SK-N-MC (cell line): Measurements from ENCODE around the gene PCSK4.
A peak's percentile ranks its signal among the peaks of the same experiment; 100 is the strongest.

Source experiments
- DNase-seq: peaks from one replicate; pipeline ENCODE4 v3.0.0-alpha.2; 2011; ENCODE audit warnings: low read depth, low spot score
- H3K27ac ChIP-seq: fragments of 200-600 bp; sonication (generic); 2 replicates; pipeline ENCODE4 v1.5.1; 2016; ENCODE audit warnings: mixed run types
- H3K36me3 ChIP-seq: fragments of 200-600 bp; sonication (generic); 2 replicates; pipeline ENCODE4 v1.6.1; 2017; ENCODE audit warnings: antibody characterized with exemption, low read length, mixed read lengths; ENCODE audit not compliant: insufficient read depth
- H3K4me3 ChIP-seq: fragments of 200-600 bp; sonication (generic); 2 replicates; pipeline ENCODE4 v1.5.1; 2016
- H3K9ac ChIP-seq: fragments of 200-600 bp; sonication (generic); 2 replicates; pipeline ENCODE4 v1.8.0; 2017; ENCODE audit warnings: mixed run types, mixed read lengths; ENCODE audit not compliant: insufficient read length
- H3K9me3 ChIP-seq: fragments of 200-600 bp; sonication (generic); 2 replicates; pipeline ENCODE4 v1.6.1; 2017; ENCODE audit warnings: low read depth, mild to moderate bottlenecking, antibody characterized with exemption, low read length, moderate library complexity, mixed read lengths
- EZH2 ChIP-seq: fragments of 200-600 bp; sonication (generic); IDR thresholded peaks from one replicate; pipeline ENCODE4 v1.6.1; 2017; ENCODE audit warnings: antibody characterized with exemption
- FOXP2 ChIP-seq: optimal IDR thresholded peaks from 2 replicates; pipeline ENCODE3; 2011; ENCODE audit warnings: mild to moderate bottlenecking, moderate library complexity; ENCODE audit not compliant: insufficient read depth; ENCODE audit errors: extremely low read length, control extremely low read depth
- POLR2AphosphoS5 ChIP-seq: IDR thresholded peaks from 2 replicates; pipeline ENCODE4 v1.6.1; 2012; ENCODE audit warnings: mild to moderate bottlenecking, low read depth, low read length, borderline replicate concordance

PCSK4 gene

DNA sequence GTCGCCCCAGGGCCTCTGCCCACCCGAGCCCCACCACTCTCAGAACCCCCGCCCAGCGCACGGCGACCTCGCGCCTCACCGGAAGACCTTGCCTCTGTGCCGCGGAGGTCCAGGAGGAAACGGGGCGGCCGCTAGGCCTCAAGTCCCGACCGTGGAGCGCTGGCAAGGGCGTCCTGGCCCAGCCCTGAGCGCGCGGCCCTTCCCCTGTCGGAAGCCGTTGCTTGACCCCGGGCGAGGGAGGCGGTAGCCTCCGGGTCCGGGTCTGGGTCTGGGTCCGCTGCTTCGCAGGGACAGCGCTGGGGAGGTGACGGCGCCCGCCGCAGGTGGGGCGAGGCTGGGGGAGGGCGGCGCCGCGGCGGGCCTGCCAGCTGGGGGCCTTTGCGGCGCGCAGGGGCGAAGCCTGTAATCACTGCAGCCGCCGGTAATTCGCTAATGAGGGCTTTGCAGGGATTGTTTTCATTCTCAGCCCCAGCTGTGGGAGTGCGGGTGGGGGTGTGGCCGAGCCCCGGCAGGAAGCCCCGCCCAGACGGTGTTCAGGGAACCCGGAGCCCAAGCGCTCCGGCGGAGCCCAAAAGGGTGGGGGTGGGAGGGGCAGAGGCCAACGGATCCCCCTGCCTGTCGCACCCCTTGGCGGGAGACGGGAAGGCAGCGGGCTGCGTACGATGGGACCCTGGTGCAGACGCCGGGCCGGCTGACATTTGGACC lies 19.7 kb downstream of the PCSK4 start:
- Histone ChIP-seq H3K36me3 (no peaks in the 10 kb centered on the region), H3K9ac (no peak overlapping the region), H3K9me3 (no peaks in the 10 kb centered on the region), H3K4me3 (peak overlapping the region; percentile 60), H3K27ac (no peak overlapping the region)
- peak; percentile 92 for TF ChIP-seq EZH2
- no peak for TF ChIP-seq POLR2AphosphoS5
- no peak for DNase-seq

GRCh38 chr19:1470055-1470304 lies 20.2 kb downstream of the PCSK4 start:
- Histone ChIP-seq H3K9me3 (no peaks in the 10 kb centered on the region), H3K27ac (no peak overlapping the region), H3K4me3 (peak overlapping the region; percentile 60), H3K9ac (no peak overlapping the region), H3K36me3 (no peaks in the 10 kb centered on the region)
- TF ChIP-seq FOXP2 = no peak
- DNase-seq = no peak

DNA sequence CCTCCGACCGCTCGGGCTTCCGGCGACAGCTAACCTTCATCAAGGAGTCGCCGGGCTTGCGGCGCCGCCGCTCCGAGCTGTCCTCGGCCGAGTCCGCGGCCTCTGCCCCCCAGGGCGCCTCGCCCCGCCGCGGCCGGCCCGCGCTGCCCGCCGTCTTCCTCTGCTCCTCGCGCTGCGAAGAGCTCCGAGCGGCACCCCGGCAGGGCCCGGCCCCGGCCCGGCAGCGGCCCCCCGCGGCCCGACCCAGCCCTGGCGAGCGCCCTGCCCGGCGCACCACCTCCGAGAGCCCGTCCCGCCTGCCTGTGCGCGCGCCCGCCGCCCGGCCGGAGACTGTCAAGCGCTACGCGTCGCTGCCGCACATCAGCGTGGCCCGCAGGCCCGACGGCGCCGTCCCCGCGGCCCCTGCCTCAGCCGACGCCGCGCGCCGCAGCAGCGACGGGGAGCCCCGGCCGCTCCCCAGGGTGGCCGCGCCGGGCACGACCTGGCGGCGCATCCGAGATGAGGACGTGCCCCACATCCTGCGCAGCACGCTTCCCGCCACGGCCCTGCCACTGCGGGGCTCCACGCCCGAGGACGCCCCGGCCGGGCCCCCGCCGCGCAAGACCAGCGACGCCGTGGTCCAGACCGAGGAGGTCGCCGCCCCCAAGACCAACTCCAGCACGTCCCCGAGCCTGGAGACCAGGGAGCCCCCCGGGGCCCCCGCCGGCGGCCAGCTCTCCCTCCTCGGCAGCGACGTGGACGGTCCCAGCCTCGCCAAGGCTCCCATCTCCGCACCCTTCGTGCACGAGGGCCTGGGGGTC lies 20.7 kb downstream of the PCSK4 start:
- peak overlapping the region; percentile 60 for H3K4me3 ChIP-seq
- H3K27ac ChIP-seq = no peak overlapping the region
- no peak for TF ChIP-seq EZH2
- TF ChIP-seq POLR2AphosphoS5 = no peak
- no peak for TF ChIP-seq FOXP2
- H3K9ac ChIP-seq = no peak overlapping the region
- DNase-seq = no peak
- no peaks in the 10 kb centered on the region for H3K36me3 ChIP-seq
- no peaks in the 10 kb centered on the region for H3K9me3 ChIP-seq

- no peak for TF ChIP-seq FOXP2
- TF ChIP-seq EZH2 = no peak
- no peak for TF ChIP-seq POLR2AphosphoS5
- Histone ChIP-seq H3K4me3 (peak overlapping the region; percentile 38), H3K36me3 (no peaks in the 10 kb centered on the region), H3K9ac (no peak overlapping the region), H3K9me3 (no peaks in the 10 kb centered on the region), H3K27ac (no peak overlapping the region)
- DNase-seq = no peak
Observed at GRCh38 chr19:1468821-1469254, 21.3 kb downstream of the PCSK4 start.

DNA sequence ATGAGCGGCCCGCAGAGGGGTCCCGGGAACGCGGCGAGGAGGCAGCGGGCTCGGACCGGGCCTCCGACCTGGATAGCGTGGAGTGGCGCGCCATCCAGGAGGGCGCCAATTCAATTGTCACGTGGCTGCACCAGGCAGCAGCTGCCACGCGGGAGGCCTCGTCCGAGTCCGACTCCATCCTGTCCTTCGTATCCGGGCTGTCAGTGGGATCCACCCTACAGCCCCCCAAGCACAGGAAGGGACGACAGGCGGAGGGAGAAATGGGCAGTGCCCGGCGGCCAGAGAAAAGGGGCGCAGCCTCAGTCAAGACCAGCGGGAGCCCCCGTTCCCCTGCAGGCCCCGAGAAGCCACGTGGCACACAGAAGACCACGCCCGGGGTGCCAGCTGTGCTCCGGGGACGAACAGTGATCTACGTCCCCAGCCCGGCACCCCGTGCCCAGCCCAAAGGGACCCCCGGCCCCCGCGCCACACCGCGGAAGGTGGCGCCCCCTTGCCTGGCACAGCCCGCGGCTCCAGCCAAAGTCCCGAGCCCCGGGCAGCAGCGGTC lies 21.8 kb downstream of the PCSK4 start:
- DNase-seq = no peak
- Histone ChIP-seq H3K27ac (no peak overlapping the region), H3K4me3 (peak overlapping the region; percentile 38), H3K9ac (no peak overlapping the region), H3K36me3 (no peaks in the 10 kb centered on the region), H3K9me3 (no peaks in the 10 kb centered on the region)
- TF ChIP-seq EZH2 (no peak), POLR2AphosphoS5 (peak; percentile 13; the same call in 1 of the 2 replicates)

DNA sequence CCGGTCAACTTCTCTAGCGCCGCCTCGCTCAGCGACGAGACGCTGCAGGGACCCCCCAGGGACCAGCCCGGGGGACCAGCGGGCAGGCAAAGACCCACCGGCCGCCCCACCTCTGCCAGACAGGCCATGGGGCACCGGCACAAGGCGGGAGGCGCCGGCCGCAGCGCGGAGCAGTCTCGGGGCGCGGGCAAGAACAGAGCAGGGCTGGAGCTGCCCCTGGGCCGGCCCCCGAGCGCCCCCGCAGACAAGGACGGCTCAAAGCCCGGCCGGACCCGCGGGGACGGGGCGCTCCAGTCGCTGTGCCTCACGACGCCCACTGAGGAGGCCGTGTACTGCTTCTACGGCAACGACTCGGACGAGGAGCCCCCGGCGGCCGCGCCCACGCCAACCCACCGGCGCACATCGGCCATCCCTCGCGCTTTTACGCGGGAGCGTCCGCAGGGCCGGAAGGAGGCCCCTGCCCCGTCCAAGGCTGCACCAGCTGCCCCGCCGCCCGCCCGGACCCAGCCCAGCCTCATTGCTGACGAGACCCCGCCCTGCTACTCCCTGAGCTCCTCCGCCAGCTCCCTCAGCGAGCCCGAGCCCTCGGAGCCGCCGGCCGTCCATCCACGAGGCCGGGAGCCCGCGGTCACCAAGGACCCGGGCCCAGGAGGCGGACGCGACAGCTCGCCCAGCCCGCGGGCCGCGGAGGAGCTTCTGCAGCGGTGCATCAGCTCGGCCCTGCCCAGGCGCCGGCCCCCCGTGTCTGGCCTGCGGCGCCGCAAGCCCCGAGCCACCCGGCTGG lies 22.5 kb downstream of the PCSK4 start:
- H3K9ac ChIP-seq = no peak overlapping the region
- H3K36me3 ChIP-seq = no peaks in the 10 kb centered on the region
- H3K9me3 ChIP-seq = no peaks in the 10 kb centered on the region
- H3K4me3 ChIP-seq = peak overlapping the region; percentile 38
- TF ChIP-seq FOXP2 (no peak), POLR2AphosphoS5 (no peak), EZH2 (no peak)
- no peak overlapping the region for H3K27ac ChIP-seq
- no peak for DNase-seq

DNA sequence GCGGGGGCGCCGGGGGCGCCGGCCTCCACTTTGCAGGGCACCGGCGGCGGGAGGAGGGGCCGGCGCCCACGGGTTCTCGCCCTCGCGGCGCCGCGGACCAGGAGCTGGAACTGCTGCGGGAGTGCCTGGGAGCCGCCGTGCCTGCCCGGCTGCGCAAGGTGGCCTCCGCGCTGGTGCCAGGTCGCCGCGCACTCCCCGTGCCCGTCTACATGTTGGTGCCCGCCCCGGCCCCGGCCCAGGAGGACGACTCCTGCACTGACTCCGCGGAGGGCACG lies 23.0 kb downstream of the PCSK4 start:
- no peak for DNase-seq
- no peak overlapping the region for H3K4me3 ChIP-seq
- H3K36me3 ChIP-seq = no peaks in the 10 kb centered on the region
- H3K9me3 ChIP-seq = no peaks in the 10 kb centered on the region
- H3K27ac ChIP-seq = no peak overlapping the region
- H3K9ac ChIP-seq = no peak overlapping the region
- no peak for TF ChIP-seq EZH2
- no peak for TF ChIP-seq POLR2AphosphoS5
- no peak for TF ChIP-seq FOXP2

GRCh38 chr19:1466461-1467214 lies 23.5 kb downstream of the PCSK4 start:
- Histone ChIP-seq H3K4me3 (no peak overlapping the region), H3K9me3 (no peaks in the 10 kb centered on the region), H3K9ac (no peak overlapping the region), H3K36me3 (no peaks in the 10 kb centered on the region), H3K27ac (no peak overlapping the region)
- DNase-seq = no peak
- no peak for TF ChIP-seq FOXP2
- no peak for TF ChIP-seq EZH2
- no peak for TF ChIP-seq POLR2AphosphoS5
